Liver (tissue), 9 donors: Measurements from ENCODE around the gene MAP3K20. TPM values are rescaled to one million over a fixed set of nuclear protein-coding genes. Genes with fewer than 3 reads are reported as not detected.

Experiments
- DNase-seq: peaks from one replicate; pipeline ENCODE4 v3.0.0-alpha.2; 2017; ENCODE audit warnings: low spot score
- H3K27ac ChIP-seq, 2 donors: one replicate each; pipeline ENCODE4 v1.7.0; 2013; ENCODE audit warnings: inconsistent platforms in 2 of 2, low read length in 2 of 2, control low read depth in 1 of 2, low read depth in 1 of 2, mild to moderate bottlenecking in 1 of 2
- H3K27me3 ChIP-seq, 4 donors: one replicate each; pipeline versions ENCODE4 v1.6.1 to v1.7.0; 2013; ENCODE audit warnings: low read length in 3 of 4, inconsistent platforms in 1 of 4, mild to moderate bottlenecking in 1 of 4, moderate library complexity in 1 of 4; ENCODE audit not compliant: control insufficient read depth in 4 of 4, insufficient read depth in 4 of 4
- H3K36me3 ChIP-seq, 4 donors: one replicate each; pipeline versions ENCODE4 v1.6.1 to v1.7.0; 2013; ENCODE audit warnings: low read length in 3 of 4, mild to moderate bottlenecking in 3 of 4, low read depth in 1 of 4, moderate library complexity in 1 of 4; ENCODE audit not compliant: control insufficient read depth in 4 of 4, insufficient read depth in 3 of 4
- H3K4me1 ChIP-seq, 4 donors: one replicate each; pipeline versions ENCODE4 v1.6.1 to v1.7.0; 2013; ENCODE audit warnings: low read length in 3 of 4, mild to moderate bottlenecking in 3 of 4, moderate library complexity in 1 of 4; ENCODE audit not compliant: control insufficient read depth in 4 of 4, insufficient read depth in 4 of 4
- H3K4me3 ChIP-seq, 3 donors: one replicate each; pipeline versions ENCODE4 v1.6.1 to v1.7.0; 2013; ENCODE audit warnings: low read length in 3 of 3, control low read depth in 1 of 3, low read depth in 1 of 3, mild to moderate bottlenecking in 1 of 3
- H3K9ac ChIP-seq, 2 donors: one replicate each; pipeline ENCODE4 v1.7.0; 2013; ENCODE audit warnings: low read length in 2 of 2, mild to moderate bottlenecking in 2 of 2, moderate library complexity in 2 of 2, control low read depth in 1 of 2, low read depth in 1 of 2
- H3K9me3 ChIP-seq, 4 donors: one replicate each; pipeline versions ENCODE4 v1.6.1 to v1.7.0; 2013; ENCODE audit warnings: low read length in 3 of 4; ENCODE audit not compliant: control insufficient read depth in 4 of 4
- ATF3 ChIP-seq: IDR thresholded peaks from 2 replicates; pipeline ENCODE4 v1.6.1; 2016; ENCODE audit warnings: antibody characterized with exemption
- CTCF ChIP-seq: fragments of 150-350 bp; IDR thresholded peaks from 2 replicates; pipeline ENCODE4 v1.5.1; 2017; ENCODE audit warnings: improper control_type of control experiment, low read depth, low read length; ENCODE audit not compliant: missing input control
- EGR1 ChIP-seq, 2 donors: IDR thresholded peaks; 2 replicates each; pipeline ENCODE4 v1.6.1; 2016 to 2018; ENCODE audit warnings: antibody characterized with exemption in 2 of 2, low read depth in 2 of 2
- FOXA1 ChIP-seq: IDR thresholded peaks from 2 replicates; pipeline ENCODE4 v1.6.1; 2016; ENCODE audit warnings: antibody characterized with exemption
- FOXA2 ChIP-seq: IDR thresholded peaks from 2 replicates; pipeline ENCODE4 v1.6.1; 2016; ENCODE audit warnings: antibody characterized with exemption
- GABPA ChIP-seq, 2 donors: IDR thresholded peaks in 1 of 2; conservative IDR thresholded peaks in 1 of 2; 2 replicates each; pipeline ENCODE4 v1.6.1; 2016; ENCODE audit warnings: antibody characterized with exemption in 2 of 2, mild to moderate bottlenecking in 1 of 2, moderate library complexity in 1 of 2
- HNF4A ChIP-seq, 2 donors: conservative IDR thresholded peaks; 2 replicates each; pipeline ENCODE4 v1.6.1; 2016; ENCODE audit warnings: antibody characterized with exemption in 2 of 2, mild to moderate bottlenecking in 2 of 2
- HNF4G ChIP-seq: IDR thresholded peaks from 2 replicates; pipeline ENCODE4 v1.6.1; 2016; ENCODE audit warnings: antibody characterized with exemption
- JUND ChIP-seq, 2 donors: IDR thresholded peaks; 2 replicates each; pipeline ENCODE4 v1.6.1; 2016; ENCODE audit warnings: antibody characterized with exemption in 2 of 2
- MAX ChIP-seq: IDR thresholded peaks from 2 replicates; pipeline ENCODE4 v1.6.1; 2016; ENCODE audit warnings: antibody characterized with exemption
- NR2F2 ChIP-seq: IDR thresholded peaks from 2 replicates; pipeline ENCODE4 v1.6.1; 2016; ENCODE audit warnings: antibody characterized with exemption
- RAD21 ChIP-seq, 2 donors: IDR thresholded peaks; 2 replicates each; pipeline ENCODE4 v1.6.1; 2016; ENCODE audit warnings: antibody characterized with exemption in 2 of 2, mild to moderate bottlenecking in 2 of 2
- REST ChIP-seq: IDR thresholded peaks from 2 replicates; pipeline ENCODE4 v1.6.1; 2016; ENCODE audit warnings: antibody characterized with exemption, mild to moderate bottlenecking
- RXRA ChIP-seq, 2 donors: IDR thresholded peaks; 2 replicates each; pipeline ENCODE4 v1.6.1; 2017 to 2018; ENCODE audit warnings: antibody characterized with exemption in 2 of 2, mild to moderate bottlenecking in 1 of 2
- SP1 ChIP-seq: IDR thresholded peaks from 2 replicates; pipeline ENCODE4 v1.6.1; 2018; ENCODE audit warnings: antibody characterized with exemption, mild to moderate bottlenecking
- TAF1 ChIP-seq: conservative IDR thresholded peaks from 2 replicates; pipeline ENCODE4 v1.6.1; 2016; ENCODE audit warnings: antibody characterized with exemption, mild to moderate bottlenecking
- YY1 ChIP-seq: IDR thresholded peaks from 2 replicates; pipeline ENCODE4 v1.6.1; 2016; ENCODE audit warnings: antibody characterized with exemption, mild to moderate bottlenecking
- ZBTB33 ChIP-seq: IDR thresholded peaks from 2 replicates; pipeline ENCODE4 v1.6.1; 2016; ENCODE audit warnings: antibody characterized with exemption
- WGBS: extraction: QIAGEN DNeasy Blood & Tissue Kit; methylation state at CpG from one replicate; pipeline ENCODE4 v1.1.7; 2013; 5-methylcytosine and 5-hydroxymethylcytosine counted together
- polyA plus RNA-seq, 2 donors: library from polyadenylated mRNA; stranded (reverse) in 1 of 2; unstranded in 1 of 2; fragments of 200-250 nt in 1 of 2; fragments of >200 nt in 1 of 2; fragmentation: Nextera tagmentation in 1 of 2; extraction: Ambion mirVana in 1 of 2; gene quantifications; one replicate each; pipeline versions ENCODE4 v1.2.1 to v1.2.3, GENCODE V29; 2013 to 2015
- total RNA-seq, 2 donors: library from RNA; depleted of rRNA; stranded (reverse); fragments of >200 nt; gene quantifications; one replicate each; pipeline ENCODE4 v1.2.3, GENCODE V29; 2014
- donor health status: healthy.
- donor health status: healthy.
- donor health status: healthy.
- donor health status: healthy.
- donor health status: healthy.

The MAP3K20 gene
- total and polyA plus RNA-seq, 4 donors = 9.1 to 22.6 (median 14.9) TPM

GRCh38 chr2:173056705-173057364 lies 18.8 kb upstream of the MAP3K20 start:
- DNase-seq = no peak
- Histone ChIP-seq H3K9ac (no peak overlapping the region), H3K27me3 (no peaks in the 10 kb centered on the region), H3K4me3 (no peak overlapping the region), H3K27ac (no peak overlapping the region), H3K4me1 (peaks cover 3 to 14% (median 9%) of the 10 kb centered on the region in 4 donors), H3K36me3 (no peaks in the 10 kb centered on the region), H3K9me3 (no peaks in the 10 kb centered on the region)
- TF ChIP-seq FOXA1 (no peak), ZBTB33 (no peak), MAX (no peak), TAF1 (no peak), YY1 (no peak), REST (no peak), CTCF (no peak), NR2F2 (no peak), ATF3 (no peak), EGR1 (IDR thresholded peaks at IDR 0.05; ENCODE audit: low read depth in 2 of 2) (no peak), RXRA (IDR thresholded peaks at IDR 0.05) (no peak), JUND (IDR thresholded peaks at IDR 0.05) (no peak), HNF4A (conservative IDR thresholded peaks at IDR 0.05) (no peak), FOXA2 (no peak), RAD21 (IDR thresholded peaks at IDR 0.05) (no peak), HNF4G (no peak), GABPA (IDR thresholded peaks at IDR 0.05 in 1 of 2, conservative IDR thresholded peaks at IDR 0.05 in 1 of 2) (no peak), SP1 (no peak)
- WGBS = 86% methylated on average over 4 of the region's 4 CpGs
